Measurements from ENCODE around the gene AHI1. TPM values are rescaled to one million over a fixed set of nuclear protein-coding genes. Genes with fewer than 3 reads are reported as not detected.

The AHI1 gene
- total RNA-seq, 1 donor from 2014 or later = 14.2 TPM

- no peaks in the 10 kb centered on the region for H4K20me1 ChIP-seq (ENCODE audit: insufficient read depth, low read length)
- no peak overlapping the region for H3K4me2 ChIP-seq (ENCODE audit: low read length)
- Mint-ChIP-seq H3K9me3 (ENCODE audit: unreplicated experiment) (peaks cover 5% of the 10 kb centered on the region), H3K27ac (ENCODE audit: unreplicated experiment) (no peak overlapping the region), H3K4me3 (ENCODE audit: unreplicated experiment) (no peak overlapping the region), H3K4me1 (ENCODE audit: low read depth, unreplicated experiment) (peaks cover 21% of the 10 kb centered on the region), H3K36me3 (ENCODE audit: low read depth, unreplicated experiment) (peaks cover 3% of the 10 kb centered on the region), H3K27me3 (ENCODE audit: low read depth, unreplicated experiment) (no peaks in the 10 kb centered on the region)
- TF ChIP-seq EZH2 (IDR thresholded peaks at IDR 0.05; ENCODE audit: insufficient read depth, low read length) = no peak
- H3K79me2 ChIP-seq (ENCODE audit: insufficient read depth, low read length) = no peaks in the 10 kb centered on the region
- H3K9ac ChIP-seq (ENCODE audit: low read length) = no peak overlapping the region
- no peak for FAIRE-seq
- no peak overlapping the region for H2AFZ ChIP-seq (ENCODE audit: low read depth, low read length)
- peaks cover 5% of the 10 kb centered on the region for H3K4me1 ChIP-seq (ENCODE audit: insufficient read depth, low read length)
- H3K27ac ChIP-seq (ENCODE audit: low read depth, low read length) = no peak overlapping the region
- H3K27me3 ChIP-seq (ENCODE audit: insufficient read depth, low read length) = no peaks in the 10 kb centered on the region
- no peak overlapping the region for H3K4me3 ChIP-seq (ENCODE audit: insufficient read depth, low read depth, low read length)
- DNase-seq (ENCODE audit: low read depth) = no peak
- H3K9me3 ChIP-seq (ENCODE audit: insufficient read depth, low read depth, low read length) = peaks cover 5% of the 10 kb centered on the region
- no peaks in the 10 kb centered on the region for H3K36me3 ChIP-seq (ENCODE audit: insufficient read depth, low read length)
Measured at GRCh38 chr6:135254471-135254870, 243.1 kb downstream of the AHI1 start.

GRCh38 chr6:135251498-135252441 is 245.8 kb downstream of the AHI1 start:
- Histone ChIP-seq H3K4me3 (ENCODE audit: insufficient read depth, low read depth, low read length) (no peak overlapping the region), H3K4me2 (ENCODE audit: low read length) (peak overlapping the region; percentile 56), H3K4me1 (ENCODE audit: insufficient read depth, low read length) (peaks cover 5% of the 10 kb centered on the region), H4K20me1 (ENCODE audit: insufficient read depth, low read length) (no peaks in the 10 kb centered on the region), H3K36me3 (ENCODE audit: insufficient read depth, low read length) (no peaks in the 10 kb centered on the region), H3K79me2 (ENCODE audit: insufficient read depth, low read length) (no peaks in the 10 kb centered on the region), H3K27me3 (ENCODE audit: insufficient read depth, low read length) (no peaks in the 10 kb centered on the region), H2AFZ (ENCODE audit: low read depth, low read length) (no peak overlapping the region), H3K27ac (ENCODE audit: low read depth, low read length) (peak overlapping the region; percentile 15), H3K9me3 (ENCODE audit: insufficient read depth, low read depth, low read length) (peaks cover 5% of the 10 kb centered on the region), H3K9ac (ENCODE audit: low read length) (no peak overlapping the region)
- FAIRE-seq (no peak), DNase-seq (ENCODE audit: low read depth) (peak; percentile 39)
- H3K9me3 Mint-ChIP-seq (ENCODE audit: unreplicated experiment) = peaks cover 7% of the 10 kb centered on the region
- peaks cover 21% of the 10 kb centered on the region for H3K4me1 Mint-ChIP-seq (ENCODE audit: low read depth, unreplicated experiment)
- H3K4me3 Mint-ChIP-seq (ENCODE audit: unreplicated experiment) = no peak overlapping the region
- H3K27ac Mint-ChIP-seq (ENCODE audit: unreplicated experiment) = peak overlapping the region; percentile 80
- TF ChIP-seq EZH2 (IDR thresholded peaks at IDR 0.05; ENCODE audit: insufficient read depth, low read length) (no peak), CTCF (IDR thresholded peaks at IDR 0.05; ENCODE audit: insufficient read depth, low read depth, low read length) (no peak)
- peaks cover 3% of the 10 kb centered on the region for H3K36me3 Mint-ChIP-seq (ENCODE audit: low read depth, unreplicated experiment)
- H3K27me3 Mint-ChIP-seq (ENCODE audit: low read depth, unreplicated experiment) = no peaks in the 10 kb centered on the region

GRCh38 chr6:135250751-135251497 is 246.6 kb downstream of the AHI1 start:
- H3K27ac ChIP-seq (ENCODE audit: low read depth, low read length) = peak overlapping the region; percentile 15
- DNase-seq (ENCODE audit: low read depth) (no peak), FAIRE-seq (no peak)
- H3K27me3 Mint-ChIP-seq (ENCODE audit: low read depth, unreplicated experiment) = no peaks in the 10 kb centered on the region
- H3K4me1 Mint-ChIP-seq (ENCODE audit: low read depth, unreplicated experiment) = peaks cover 21% of the 10 kb centered on the region
- no peaks in the 10 kb centered on the region for H3K79me2 ChIP-seq (ENCODE audit: insufficient read depth, low read length)
- no peak overlapping the region for H3K4me3 ChIP-seq (ENCODE audit: insufficient read depth, low read depth, low read length)
- peaks cover 3% of the 10 kb centered on the region for H3K36me3 Mint-ChIP-seq (ENCODE audit: low read depth, unreplicated experiment)
- H3K9ac ChIP-seq (ENCODE audit: low read length) = no peak overlapping the region
- H2AFZ ChIP-seq (ENCODE audit: low read depth, low read length) = no peak overlapping the region
- H3K27me3 ChIP-seq (ENCODE audit: insufficient read depth, low read length) = no peaks in the 10 kb centered on the region
- no peak overlapping the region for H3K4me3 Mint-ChIP-seq (ENCODE audit: unreplicated experiment)
- no peak for TF ChIP-seq CTCF (IDR thresholded peaks at IDR 0.05; ENCODE audit: insufficient read depth, low read depth, low read length)
- TF ChIP-seq EZH2 (IDR thresholded peaks at IDR 0.05; ENCODE audit: insufficient read depth, low read length) = no peak
- peaks cover 7% of the 10 kb centered on the region for H3K9me3 Mint-ChIP-seq (ENCODE audit: unreplicated experiment)
- H3K36me3 ChIP-seq (ENCODE audit: insufficient read depth, low read length) = no peaks in the 10 kb centered on the region
- H3K4me1 ChIP-seq (ENCODE audit: insufficient read depth, low read length) = peaks cover 5% of the 10 kb centered on the region
- peaks cover 5% of the 10 kb centered on the region for H3K9me3 ChIP-seq (ENCODE audit: insufficient read depth, low read depth, low read length)
- peak overlapping the region; percentile 29 for H3K27ac Mint-ChIP-seq (ENCODE audit: unreplicated experiment)
- H4K20me1 ChIP-seq (ENCODE audit: insufficient read depth, low read length) = no peaks in the 10 kb centered on the region
- H3K4me2 ChIP-seq (ENCODE audit: low read length) = peak overlapping the region; percentile 56

All from astrocyte (in vitro differentiated cells and primary cell).